GM12865 (cell line): ENCODE data around the gene ABT1.

Source experiments
- DNase-seq: peaks from one replicate; pipeline ENCODE4 v3.0.0; 2010; ENCODE audit warnings: low read depth
- H3K4me3 ChIP-seq: 2 replicates; pipeline ENCODE4 v1.5.1; 2011; ENCODE audit warnings: mild to moderate bottlenecking, low read depth, low read length, control low read depth
- TF ChIP-seq, protein P1 (sequence below): IDR thresholded peaks from 2 replicates; pipeline ENCODE4 v1.5.1; 2011; ENCODE audit warnings: low read length, control low read depth, low read depth, inconsistent platforms; ENCODE audit not compliant: insufficient read depth; ENCODE audit errors: missing control alignments

The ABT1 gene

GRCh38 chr6:26576929-26577719 is 19.6 kb upstream of the ABT1 start:
- H3K4me3 ChIP-seq = peak overlapping the region; percentile 69
- DNase-seq = peak; percentile 91

DNA sequence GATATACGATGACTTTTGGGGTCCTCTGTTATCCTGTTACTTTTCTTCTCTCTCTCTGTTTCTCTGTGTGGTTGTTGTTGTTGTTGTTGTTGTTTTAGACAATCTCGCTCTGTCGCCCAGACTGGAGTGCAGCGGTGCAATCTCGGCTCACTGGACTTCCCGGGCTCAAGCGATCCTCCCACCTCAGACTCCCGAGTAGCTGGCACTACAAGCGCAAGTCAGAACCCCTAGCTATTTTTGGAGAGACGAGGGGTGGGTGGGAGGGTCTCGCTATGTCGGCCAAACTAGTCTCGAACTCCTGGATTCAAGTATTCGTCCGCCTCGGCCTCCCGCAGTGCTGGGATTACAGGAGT is 19.1 kb upstream of the ABT1 start:
- TF ChIP-seq, protein P1, sequence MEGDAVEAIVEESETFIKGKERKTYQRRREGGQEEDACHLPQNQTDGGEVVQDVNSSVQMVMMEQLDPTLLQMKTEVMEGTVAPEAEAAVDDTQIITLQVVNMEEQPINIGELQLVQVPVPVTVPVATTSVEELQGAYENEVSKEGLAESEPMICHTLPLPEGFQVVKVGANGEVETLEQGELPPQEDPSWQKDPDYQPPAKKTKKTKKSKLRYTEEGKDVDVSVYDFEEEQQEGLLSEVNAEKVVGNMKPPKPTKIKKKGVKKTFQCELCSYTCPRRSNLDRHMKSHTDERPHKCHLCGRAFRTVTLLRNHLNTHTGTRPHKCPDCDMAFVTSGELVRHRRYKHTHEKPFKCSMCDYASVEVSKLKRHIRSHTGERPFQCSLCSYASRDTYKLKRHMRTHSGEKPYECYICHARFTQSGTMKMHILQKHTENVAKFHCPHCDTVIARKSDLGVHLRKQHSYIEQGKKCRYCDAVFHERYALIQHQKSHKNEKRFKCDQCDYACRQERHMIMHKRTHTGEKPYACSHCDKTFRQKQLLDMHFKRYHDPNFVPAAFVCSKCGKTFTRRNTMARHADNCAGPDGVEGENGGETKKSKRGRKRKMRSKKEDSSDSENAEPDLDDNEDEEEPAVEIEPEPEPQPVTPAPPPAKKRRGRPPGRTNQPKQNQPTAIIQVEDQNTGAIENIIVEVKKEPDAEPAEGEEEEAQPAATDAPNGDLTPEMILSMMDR = no peak
- no peak for DNase-seq

More at GRCh38 chr6:26576929-26577719, 19.6 kb upstream of the ABT1 start:
- TF ChIP-seq, protein P1 = no peak

GRCh38 chr6:26578279-26578678 is 18.5 kb upstream of the ABT1 start:
- no peak for DNase-seq
- no peak overlapping the region for H3K4me3 ChIP-seq
- TF ChIP-seq, protein P1 = no peak

More for the DNA sequence above, 19.1 kb upstream of the ABT1 start:
- H3K4me3 ChIP-seq = peak overlapping the region; percentile 69

DNA sequence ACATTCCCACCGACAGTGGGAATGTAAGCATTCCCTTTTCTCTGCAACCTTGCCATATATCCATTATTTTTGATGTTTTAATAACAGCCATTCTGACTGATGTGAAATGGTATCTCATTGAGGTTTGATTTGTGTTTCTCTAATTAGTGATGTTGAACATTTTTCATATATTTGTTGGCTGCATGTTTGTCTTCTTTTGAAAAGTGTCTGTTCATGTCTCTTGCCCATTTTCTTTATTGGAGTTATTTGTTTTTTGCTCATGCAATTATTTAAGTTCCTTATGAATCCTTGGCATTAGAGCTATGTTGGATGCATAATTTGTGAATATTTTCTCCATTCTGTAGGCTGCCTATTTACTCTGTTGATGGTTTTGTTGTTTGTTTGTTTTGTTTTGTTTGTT is 18.0 kb upstream of the ABT1 start:
- no peak for DNase-seq
- TF ChIP-seq, protein P1 = no peak
- no peak overlapping the region for H3K4me3 ChIP-seq

GRCh38 chr6:26581164-26581915 is 15.4 kb upstream of the ABT1 start:
- TF ChIP-seq, protein P1 = no peak
- no peak for DNase-seq
- H3K4me3 ChIP-seq = no peak overlapping the region

DNA sequence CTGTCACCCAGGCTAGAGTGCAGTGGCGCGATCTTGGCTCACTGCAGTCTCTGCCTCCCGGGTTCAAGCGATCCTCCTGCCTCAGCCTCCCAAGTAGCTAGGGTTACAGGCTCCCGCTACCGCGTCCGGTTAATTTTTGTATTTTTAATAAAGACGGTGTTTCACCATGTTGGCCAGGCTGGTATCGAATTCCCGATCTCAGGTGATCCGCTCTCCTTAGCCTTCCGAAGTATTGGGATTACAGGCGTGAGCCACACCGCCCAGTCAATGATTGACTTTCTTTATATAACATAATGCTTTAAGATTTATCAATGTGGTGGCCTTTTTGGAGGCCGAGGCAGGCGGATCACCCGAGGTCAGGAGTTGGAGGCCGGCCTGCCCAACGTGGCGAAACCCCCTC is 7.8 kb upstream of the ABT1 start:
- DNase-seq = no peak
- no peak overlapping the region for H3K4me3 ChIP-seq
- TF ChIP-seq, protein P1 = no peak

DNA sequence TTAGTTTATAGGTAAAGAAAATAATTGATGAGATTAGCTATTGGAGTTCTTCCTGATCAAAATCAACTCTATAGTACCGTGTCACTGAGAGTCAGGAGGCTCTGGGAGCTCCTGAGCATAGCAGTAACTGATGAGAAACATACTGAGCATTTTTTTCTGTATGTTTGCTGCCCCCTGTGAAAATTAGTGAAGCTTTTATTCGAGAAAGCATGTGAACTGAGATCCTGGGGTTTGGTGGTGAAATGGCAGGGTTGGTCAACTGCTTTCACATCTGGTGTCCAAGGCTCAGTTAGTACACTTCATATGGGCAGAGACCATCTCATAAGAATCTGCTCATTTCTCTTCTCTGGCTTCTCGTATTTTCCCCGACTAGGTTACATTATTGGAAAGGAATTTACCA is 4.1 kb upstream of the ABT1 start:
- TF ChIP-seq, protein P1 = no peak
- DNase-seq = peak; percentile 46
- no peak overlapping the region for H3K4me3 ChIP-seq
